Measurements from ENCODE around the gene RAB8B.
"Not testable (repeated sequence)": the region's sequence is repeated elsewhere in the genome, so short reads cannot be mapped to it uniquely, and the experiment has no call there.

RAB8B gene

GRCh38 chr15:63186065-63186464, 3.3 kb upstream of the RAB8B start:
- no peak for DNase-seq

DNA sequence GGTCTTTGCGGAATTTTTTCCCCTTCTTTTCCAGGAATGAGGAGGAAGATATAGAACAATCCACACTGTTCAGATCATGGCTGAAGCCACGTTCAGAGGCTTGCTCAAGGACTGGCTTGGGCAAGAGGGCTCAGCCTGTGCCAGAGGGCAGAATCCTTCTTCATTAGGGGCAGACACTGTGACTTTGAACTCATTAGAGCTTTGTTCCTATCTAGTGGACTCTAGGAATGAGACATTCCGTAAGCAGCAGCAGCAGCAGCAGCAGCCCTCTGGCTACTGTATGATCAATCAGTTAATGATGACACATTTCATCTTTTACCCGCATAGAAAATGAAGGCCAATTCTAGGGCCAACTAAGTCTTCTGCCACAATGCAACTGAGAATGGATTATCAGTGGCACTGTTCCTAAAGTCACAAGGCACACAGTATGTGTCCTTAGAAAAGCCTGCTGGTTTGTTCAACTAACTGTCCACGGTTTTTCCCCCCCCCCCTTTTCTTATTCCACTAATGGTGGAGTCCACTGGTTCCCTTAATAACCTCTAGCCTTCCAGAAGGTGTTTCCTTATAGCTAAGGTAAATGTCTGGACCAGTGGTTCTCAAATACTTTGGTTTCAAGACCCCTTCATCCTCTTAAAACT, 1.7 kb upstream of the RAB8B start:
- DNase-seq: no peak

DNA sequence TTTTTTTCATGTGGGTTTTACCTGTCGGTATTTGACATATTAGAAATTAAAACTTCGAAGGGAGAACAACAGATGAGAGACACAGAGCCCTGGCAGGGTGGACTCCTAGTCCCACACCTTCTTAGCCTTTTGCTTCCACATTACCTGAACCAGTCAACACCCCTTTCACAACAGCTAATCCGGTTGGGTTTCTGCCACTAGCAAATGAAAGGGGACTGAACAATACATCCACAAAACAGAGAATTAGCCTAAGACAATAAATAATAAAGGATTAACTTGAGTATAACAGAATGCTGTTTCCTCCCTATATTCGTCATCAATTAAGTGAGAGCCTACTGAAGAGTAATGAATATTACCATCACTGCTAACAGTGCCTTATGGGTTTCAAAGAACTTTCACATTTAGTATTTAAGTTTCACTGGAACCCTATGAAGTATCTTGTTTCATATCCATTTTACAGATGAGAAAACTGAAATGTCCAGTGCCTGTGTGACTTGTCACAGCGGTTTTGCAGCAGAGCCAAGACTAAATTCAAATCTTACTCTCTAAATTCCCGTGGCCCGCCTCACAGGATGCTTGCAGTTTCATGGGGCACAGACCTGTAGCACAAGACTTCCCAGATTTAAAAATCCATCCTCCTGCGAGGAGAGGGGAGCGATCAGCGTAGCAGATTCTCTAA, 1.0 kb upstream of the RAB8B start:
- DNase-seq: no peak

DNA sequence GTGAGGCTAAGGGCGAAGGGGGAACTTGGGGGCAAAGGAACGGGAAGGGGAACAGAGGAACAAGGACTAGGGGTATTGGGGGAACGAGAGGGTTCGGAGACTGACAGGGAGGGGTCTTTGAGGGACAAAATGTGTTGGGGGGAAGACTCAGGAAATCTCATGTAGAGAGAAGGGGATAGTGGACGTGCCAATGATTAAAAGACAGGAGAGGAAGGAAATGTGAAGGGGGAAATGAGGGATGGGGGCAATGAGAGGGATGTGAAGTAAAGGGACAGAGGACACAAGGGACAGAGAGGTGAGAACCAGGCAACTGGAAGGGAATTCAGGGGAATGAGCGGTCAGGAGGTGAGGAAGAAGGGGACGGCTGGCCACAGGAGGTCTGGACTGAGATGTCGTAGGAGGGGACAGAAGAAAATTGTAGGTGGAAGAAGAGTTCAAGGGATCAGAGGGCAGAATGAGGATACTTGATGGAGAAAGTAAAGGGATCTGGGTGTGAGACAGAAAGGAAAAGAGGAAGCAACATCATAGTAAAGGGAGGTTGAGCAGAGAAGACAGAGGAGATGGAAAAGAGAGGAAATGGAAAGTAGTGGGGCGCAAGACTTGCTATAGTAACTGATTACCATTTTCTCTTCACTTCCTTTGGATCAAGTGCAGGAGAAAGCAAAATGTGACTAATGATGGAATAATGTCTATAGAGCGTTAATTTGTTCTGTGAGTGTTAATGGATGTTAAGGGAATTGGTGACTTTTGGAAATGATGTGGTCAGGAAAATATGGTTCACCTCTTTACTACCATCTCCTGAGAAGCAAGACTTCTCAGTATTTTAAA, 749 bp downstream of the RAB8B start:
- DNase-seq: no peak

DNA sequence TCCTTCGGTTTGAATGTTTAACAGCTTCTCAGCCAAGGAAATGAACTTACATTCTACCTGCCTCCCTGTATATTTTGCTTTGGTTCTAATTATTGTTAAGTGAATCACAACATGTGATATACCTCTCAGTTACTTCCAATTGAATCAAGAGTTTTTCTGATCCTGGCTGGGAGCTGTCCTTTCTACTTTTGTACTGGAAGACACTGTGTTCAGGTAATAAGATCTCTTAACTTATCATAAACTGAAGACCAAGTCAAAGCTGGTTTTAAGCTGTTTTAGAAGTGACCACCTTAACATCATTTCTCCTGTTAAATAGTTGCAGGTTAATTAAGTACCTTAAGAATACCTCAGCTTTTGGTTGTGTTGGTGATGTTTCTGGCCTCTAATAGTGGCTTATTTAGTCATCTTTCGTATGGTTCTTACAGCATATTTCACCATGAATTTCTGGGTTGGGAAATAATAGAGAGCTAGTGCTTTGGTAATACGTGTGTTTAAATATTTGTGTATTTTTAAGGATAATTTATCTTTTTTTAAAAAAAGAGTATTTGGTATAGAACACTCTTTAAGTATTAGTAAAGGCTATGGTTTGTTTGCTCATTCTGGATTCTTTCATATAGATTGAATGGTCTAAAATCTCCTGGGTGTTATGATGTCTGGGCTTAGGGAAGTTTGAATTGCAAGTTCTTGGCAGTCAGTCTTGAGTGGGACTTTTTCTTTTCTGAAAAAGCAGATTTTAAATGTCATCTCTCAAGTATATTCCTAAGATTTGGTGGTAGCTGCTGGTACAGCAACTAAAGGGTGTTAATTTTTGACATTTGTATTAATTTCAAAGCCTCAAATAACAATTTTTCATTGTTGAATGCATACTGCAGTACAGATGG, 1.6 kb downstream of the RAB8B start:
- DNase-seq: no peak

- DNase-seq: no peak
These were observed 2.7 kb downstream of the RAB8B start for GRCh38 chr15:63191895-63192618.

DNA sequence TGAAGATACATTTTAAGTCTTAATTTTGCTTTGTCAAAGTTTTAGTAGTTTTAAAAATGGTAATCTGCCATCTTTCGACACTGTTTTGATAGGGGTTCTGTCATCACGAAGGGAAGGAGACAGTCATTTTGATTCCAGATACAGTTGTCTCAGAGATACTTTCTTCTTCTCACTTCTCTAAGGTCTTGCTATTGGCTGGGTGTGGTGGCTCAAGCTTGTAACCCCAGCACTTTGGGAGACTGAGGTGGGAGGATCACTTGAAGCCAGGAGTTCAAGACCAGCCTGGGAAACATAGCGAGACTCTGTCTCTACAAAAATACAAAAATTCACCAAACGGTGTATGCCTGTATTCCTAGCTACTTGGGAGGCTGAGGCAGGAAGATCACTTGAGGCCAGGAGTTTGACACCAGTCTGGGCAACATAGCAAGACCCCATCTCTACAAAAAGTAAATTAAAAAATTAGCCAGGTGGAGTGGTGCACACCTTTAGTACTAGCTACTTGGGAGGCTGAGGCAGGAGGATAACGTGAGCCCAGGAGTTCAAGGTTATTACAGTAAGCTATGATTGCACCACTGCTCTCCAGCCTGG, 3.3 kb downstream of the RAB8B start:
- DNase-seq: no peak

GRCh38 chr15:63194302-63194701, 4.9 kb downstream of the RAB8B start:
- DNase-seq: no peak

DNA sequence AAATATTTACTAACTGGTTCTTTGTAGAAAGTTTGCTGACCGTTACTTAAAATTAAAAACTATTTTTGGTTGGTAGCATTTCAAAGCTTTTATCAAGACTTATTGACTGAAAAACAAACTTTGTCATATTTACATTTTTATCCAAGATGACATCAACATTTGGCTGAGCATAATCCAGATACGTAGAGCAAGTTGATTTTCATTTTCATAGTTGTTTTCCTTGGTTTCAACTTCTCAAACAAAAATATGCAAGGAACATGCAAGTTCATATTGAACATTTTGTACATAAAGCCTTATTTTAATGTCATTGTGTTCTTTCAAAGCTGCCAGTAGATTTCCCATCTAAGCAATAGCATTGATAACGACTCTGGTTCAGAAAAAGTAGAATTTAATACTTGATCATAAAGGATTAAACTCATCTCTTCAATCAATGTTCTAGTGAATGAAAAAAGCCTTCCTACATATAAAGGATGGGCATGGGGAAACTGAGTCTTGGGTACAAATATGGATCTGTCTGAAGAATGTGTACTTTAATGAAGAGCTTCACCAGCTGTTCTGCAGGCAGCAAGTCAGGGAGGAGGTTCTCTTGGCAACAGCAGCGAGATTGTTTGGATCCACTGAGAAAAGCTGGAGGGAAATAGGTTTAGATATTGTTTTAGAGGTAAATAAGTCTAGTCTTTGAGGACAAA, 5.6 kb downstream of the RAB8B start:
- DNase-seq: no peak

DNA sequence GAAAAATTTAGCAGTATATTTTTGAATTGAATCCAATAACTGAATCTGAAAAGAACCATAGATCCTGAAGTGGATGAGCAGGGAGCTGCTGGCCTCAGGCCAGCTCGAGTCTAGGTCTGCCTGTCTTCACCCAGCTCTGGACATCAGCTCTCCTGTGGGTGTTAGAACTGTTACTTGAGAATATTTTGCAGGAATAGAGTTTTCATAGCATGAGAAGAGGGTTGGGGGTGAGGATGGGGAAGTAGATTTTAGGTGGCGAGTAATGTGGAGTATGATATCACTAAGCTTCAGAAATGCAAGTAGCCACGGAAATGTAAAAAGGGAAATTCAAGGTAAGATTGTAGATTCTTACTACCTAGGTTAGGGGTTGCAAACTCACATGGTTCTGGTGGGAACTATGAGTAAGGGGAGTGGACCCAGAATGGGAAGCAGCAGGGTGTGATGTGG, 6.2 kb downstream of the RAB8B start:
- no peak for DNase-seq

- DNase-seq: no peak
These were observed 7.4 kb downstream of the RAB8B start for GRCh38 chr15:63196842-63197241.

- DNase-seq: no peak
These were observed 8.2 kb downstream of the RAB8B start for GRCh38 chr15:63197626-63198025.

- no peak for DNase-seq
These were observed 9.2 kb downstream of the RAB8B start for GRCh38 chr15:63198371-63199250.

DNA sequence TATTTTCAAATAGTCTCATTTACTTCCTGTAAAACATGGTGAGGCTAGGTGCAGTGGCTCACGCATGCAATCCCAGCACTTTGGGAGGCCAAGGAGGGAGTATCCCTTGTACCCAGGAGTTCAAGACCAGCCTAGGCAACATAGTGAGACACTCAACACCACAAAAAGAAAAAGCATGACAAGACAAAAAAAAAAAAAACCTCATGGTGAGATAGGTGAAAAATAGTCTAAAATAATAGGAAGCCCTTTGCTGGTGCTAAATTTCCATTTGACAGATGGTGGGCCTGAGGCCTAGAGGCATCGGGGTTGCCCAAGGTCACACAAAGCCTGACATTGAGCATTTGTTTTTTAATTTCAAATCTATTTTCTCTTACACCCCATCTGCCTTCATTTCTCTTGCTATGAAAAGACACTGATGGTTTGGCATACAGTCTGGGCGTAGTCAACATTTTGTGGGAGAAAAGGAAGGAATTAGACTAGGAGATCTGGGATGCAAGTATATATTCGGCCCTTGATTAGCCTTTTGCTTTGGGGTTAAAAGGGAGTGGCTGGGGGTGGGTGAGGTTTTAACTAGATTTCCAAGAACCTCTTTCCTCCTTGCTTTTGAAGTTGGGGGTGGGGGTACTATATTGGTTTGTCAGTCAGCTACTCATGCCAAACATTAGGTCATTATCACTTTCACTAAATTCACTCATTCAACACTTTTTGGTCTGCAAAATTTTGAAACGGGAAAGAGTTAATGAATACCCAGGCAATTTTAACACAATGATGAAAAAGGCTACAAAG, 11.3 kb downstream of the RAB8B start:
- DNase-seq: no peak

DNA sequence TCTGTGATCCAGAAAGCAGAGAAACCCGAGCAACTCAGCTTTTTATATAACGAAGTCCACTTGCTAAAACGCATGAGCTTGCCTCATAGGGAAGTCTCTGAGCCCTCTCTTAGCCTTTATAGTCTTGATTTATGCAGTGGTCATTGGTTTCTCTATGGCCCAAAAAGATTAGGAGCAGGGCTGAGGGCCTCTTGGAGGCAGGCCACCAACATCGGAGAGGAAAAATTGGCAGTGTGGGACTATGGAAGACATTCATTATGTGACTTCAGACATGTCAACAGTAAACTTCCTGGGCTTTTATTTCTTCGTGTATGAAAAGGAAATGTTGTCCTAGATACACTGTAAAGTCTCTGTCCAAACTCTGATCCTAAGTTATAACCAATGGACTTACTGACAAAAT, 13.5 kb downstream of the RAB8B start:
- no peak for DNase-seq

- DNase-seq: no peak
These were observed 14.2 kb downstream of the RAB8B start for GRCh38 chr15:63203451-63204090.

- no peak for DNase-seq
These were observed 16.7 kb downstream of the RAB8B start for GRCh38 chr15:63206079-63206478.

GRCh38 chr15:63208824-63209223, 19.4 kb downstream of the RAB8B start:
- not testable (repeated sequence) for DNase-seq
